Activated T-helper 1 cell treated with Interleukin-2 at 50 U/mL for 16 hours (primary cell): ENCODE results near the gene YY1AP1.
"Not testable (repeated sequence)": the region's sequence is repeated elsewhere in the genome, so short reads cannot be mapped to it uniquely, and the experiment has no call there.

ENCODE experiments used
- DNase-seq: peaks from one replicate; pipeline ENCODE4 v3.0.0-alpha.2; 2020; ENCODE audit warnings: low read depth

Gene YY1AP1

GRCh38 chr1:155645034-155645598, 43.5 kb downstream of the YY1AP1 start:
- no peak for DNase-seq

GRCh38 chr1:155643230-155643629, 45.3 kb downstream of the YY1AP1 start:
- no peak for DNase-seq

- DNase-seq = not testable (repeated sequence)
Measured at GRCh38 chr1:155642559-155643180, 45.9 kb downstream of the YY1AP1 start.

GRCh38 chr1:155640367-155640766, 48.2 kb downstream of the YY1AP1 start:
- no peak for DNase-seq

GRCh38 chr1:155636397-155637153, 52.0 kb downstream of the YY1AP1 start:
- DNase-seq = no peak

- DNase-seq = not testable (repeated sequence)
Measured at GRCh38 chr1:155626428-155626827, 62.1 kb downstream of the YY1AP1 start.

- no peak for DNase-seq
Measured at GRCh38 chr1:155623357-155623756, 65.2 kb downstream of the YY1AP1 start.

- DNase-seq = no peak
Measured at GRCh38 chr1:155622191-155622590, 66.4 kb downstream of the YY1AP1 start.

- not testable (repeated sequence) for DNase-seq
Measured at GRCh38 chr1:155613226-155613625, 75.3 kb downstream of the YY1AP1 start.

GRCh38 chr1:155610257-155610647, 78.3 kb downstream of the YY1AP1 start:
- not testable (repeated sequence) for DNase-seq

- peak; percentile 82 for DNase-seq
Measured at GRCh38 chr1:155609515-155610256, 78.9 kb downstream of the YY1AP1 start, which contains the start of gene MSTO1. TSS of gene MSTO1 (plus strand) at chr1:155610218. CDS start at chr1:155610249, 31 bp downstream.
